Activated CD8-positive, alpha-beta memory T cell treated with anti-CD3 and anti-CD28 coated beads for 24 hours (primary cell): ENCODE data around the gene CAMK2A.

Experiments
- DNase-seq: peaks from one replicate; pipeline ENCODE4 v3.0.0-alpha.2; 2020

CAMK2A gene

DNA sequence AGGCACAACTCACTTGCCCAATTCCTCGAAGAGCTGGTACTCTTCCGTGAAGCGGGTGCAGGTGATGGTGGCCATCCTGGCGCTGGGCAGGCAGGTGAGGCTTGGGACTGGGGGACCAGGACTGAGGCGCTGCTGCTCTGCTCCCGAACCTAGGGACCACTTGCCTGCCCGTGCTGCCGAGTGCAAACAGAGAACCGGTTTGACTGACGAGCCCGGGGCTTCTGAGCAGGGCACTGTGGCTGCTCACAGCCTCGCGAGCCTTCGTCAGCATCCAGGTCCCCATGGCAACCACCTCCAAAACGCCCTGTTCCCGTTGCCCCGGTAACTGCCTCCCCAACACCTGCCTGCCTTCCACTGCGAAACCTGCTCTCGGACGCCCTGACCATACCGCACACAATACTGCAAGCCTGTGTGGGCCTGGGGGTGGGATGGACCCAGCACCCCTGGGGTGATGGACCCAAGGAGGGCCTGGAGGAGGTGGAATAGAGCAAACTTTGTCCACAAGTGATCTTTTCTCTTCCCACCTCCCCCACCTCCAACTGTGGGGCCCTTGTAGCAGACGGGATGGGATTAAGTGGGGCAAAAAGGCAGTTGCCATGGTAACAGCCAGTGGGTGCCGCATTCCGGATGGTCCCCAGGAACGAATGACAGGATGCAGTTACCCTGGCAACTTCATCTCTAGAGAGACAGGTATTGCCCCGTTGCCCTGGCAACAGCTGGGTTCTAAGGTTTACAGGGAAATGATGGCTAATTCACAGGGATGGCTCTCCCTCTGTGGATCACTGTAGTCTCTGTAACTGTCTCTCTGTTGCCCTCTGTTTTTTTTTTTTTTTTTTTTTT is at the start of gene CAMK2A:
Gene CAMK2A (minus strand): TSS at position 223 of the 840 bp plus-strand sequence. CDS start 148 bp downstream, at position 75.
- no peak for DNase-seq

DNA sequence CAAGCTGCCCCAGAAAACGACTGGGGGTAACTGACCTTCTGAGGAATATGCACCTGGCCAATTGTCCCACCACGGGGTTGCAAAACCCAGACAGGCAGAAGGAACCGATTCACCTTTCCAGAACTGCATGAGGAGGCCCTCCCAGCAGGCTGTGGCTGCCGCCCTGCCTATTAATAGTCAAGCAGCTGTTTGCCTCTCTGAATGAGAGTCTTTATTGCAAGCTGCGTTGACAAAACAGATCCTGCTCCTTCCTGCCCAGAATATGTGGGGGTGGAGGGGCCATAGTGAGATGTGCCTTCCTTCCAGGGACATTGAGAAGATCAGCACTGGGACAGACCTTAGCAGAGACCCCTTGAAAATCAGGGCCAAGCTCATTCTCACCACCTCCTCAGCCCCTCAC is 49.6 kb upstream of the CAMK2A start:
- DNase-seq = no peak

DNA sequence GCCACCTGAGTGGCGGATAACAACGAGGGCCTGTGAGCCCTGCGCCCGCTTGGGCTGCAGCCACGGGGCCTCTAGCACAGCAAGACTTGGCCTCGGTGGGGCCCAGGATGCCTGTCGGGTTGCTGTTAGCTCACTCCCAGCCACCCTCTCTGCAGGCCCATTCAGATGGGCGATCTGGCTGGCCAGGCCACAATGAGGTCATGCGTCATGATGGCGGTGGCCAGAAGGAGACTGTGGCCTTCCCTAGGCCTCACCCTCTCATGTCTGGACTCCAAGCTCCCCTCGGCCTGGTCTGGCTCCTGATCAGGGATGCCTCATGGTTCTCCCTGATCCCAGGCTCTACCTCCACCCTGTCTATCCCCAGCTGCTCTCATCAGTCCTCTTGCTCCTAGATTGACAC is 49.0 kb upstream of the CAMK2A start:
- DNase-seq = no peak

DNA sequence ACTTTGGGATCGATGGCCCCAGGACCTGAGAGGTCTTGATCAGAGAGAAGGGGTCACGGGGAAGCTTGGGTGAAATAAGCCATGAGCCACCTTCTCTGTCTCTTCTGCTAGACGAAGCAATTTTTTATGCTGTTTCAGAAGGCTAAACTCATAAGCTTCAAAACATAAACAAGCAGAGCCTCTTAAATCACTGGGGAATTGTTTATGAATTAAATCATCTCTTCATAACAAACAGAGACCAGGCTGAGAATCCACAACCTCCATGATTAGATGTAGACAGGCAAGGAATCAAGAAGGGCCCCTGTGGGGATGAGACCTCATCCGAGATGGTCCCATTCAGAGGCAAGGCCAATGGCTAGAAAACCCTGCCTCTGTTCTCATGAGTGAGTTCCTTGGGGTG is 46.2 kb upstream of the CAMK2A start:
- DNase-seq = no peak

DNA sequence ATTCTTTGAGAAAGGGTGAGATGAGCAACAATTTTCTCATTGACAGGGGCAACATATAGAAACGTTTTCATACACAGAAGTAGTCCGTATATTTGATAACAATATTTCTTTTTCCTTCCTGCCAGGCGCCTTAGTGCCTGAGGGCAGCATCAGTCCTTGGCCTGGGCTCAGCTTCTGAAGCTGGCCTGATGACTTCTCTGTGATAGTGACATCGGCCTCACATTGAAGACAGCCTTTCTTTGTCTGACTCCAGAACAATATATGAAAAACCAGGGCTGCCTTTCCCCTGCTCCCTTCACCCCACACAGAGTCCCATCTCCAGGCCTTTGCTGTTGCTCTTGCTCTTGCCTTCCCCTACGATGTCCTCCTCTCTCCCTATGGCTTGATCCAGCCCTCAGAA is 43.8 kb upstream of the CAMK2A start:
- no peak for DNase-seq

DNA sequence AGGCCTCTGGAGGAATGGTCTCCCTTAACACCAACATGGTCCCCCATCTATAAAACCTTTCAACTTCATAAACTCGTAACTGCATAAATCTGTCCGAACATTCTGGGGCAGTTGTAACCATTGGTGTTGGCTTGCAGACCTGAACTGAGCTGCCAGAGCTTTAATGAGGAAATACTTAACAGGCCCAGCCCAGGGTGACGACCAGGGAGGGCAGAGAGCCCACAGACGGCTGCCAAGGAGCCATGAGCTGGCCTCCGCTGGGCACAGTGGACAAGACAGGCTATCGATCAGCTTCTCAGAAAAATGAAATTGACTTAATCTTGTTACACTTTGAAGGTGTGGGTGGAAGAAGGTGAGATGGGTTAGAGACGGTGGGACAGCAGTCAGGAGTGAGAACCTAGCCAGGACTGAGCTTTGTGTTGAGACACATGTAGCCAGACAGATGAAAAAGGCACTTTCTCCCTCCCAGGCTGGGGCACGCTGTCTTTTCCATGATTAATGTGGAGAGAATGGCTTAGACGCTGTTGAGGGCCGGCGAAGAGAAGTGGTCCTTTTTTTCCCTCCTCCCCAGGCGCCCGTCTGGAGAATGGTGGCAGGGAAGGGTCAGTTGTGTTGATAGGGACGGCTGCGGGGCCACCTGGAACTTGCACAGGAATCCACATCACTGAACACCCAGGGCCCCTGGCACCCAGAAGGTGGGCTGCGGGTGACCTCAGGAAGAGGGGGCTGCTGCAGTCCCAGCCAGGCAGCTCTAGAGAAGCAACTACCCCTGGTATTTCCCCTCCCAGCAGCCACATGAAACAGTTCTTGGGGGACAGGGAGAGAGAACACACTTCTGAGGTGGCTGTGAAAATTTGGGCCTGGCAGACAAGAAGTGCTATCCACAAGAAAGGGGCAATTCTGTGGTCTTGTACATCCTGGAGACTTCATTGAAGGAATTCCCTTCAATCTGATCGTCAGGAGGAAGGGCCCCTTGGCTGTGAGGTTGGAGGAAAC is 40.6 kb upstream of the CAMK2A start:
- no peak for DNase-seq

DNA sequence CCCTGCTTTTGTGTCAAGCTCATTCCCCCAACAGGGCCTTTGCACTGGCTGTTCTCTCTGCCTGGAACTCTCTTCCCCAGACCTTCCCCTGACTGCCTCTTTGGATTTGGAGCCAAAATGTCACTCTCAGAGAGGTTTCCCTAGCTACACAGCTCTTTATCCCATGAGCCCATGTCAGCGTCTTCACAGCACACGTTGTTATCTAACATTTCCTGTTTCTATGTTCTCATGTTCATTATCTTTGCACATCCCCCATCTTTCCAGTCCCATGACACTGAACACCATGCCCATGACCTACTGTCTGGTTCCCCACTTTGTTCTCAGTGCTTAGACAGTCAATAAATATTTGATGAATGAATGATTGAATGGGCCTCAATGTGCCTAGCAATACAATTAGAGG is 39.5 kb upstream of the CAMK2A start:
- no peak for DNase-seq

DNA sequence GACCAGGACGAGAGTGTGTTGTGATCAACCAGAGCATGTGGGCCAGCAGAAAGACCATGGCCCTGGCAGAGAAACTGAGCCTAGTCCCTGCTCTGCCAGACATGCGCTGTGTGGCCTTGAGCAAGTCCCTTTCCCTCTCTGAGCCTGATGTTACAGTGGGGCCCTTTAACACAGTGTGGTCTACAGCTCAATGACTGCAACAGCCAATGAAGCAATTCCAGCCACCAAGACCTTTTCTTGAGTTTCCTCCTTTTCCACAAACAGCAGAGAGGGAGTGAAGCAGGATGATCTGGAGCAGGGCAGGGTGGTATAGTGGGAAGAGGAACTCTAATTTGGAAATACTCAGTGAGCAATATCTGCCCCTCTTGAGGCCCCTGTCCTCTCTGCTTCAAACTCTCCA is 38.9 kb upstream of the CAMK2A start:
- DNase-seq = no peak

DNA sequence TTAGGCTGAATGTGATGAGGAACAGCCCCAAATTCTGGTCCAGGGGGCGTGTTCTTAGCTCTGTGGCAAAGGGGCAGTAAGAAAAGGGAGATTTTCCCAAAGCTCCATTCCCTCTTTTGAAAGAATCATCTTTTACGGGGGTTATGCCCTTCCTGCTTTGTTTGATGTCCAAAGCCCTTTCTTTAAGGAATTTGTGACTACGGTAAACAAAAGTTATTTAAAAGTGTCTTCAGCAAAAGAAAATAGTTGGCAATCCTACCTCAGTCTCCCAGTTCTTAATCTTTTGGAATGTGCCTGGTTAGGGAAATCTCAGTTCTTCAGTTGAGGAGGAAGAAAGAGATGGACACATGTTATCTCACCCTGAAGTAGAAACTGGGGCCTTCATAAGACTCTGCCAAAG is 37.6 kb upstream of the CAMK2A start:
- DNase-seq = no peak

DNA sequence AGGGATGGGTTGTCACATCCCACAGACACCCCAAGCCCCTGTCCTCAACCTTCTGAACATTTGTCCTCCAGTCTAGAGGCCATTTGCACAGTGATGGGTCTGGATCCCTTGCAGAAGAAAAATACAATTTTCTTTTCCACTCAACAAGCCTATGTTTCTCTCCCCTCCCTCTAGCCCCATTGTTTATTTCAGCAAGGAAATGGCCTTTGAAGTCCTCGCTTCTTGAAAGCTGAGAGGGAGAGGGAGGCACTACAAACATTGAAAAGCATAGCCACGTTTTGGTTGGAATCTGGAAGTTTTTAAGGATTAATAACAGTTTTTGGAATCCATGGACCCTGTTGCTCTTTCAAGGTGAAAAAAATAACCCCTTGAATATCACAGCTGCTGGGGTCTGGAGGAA is 37.1 kb upstream of the CAMK2A start:
- DNase-seq = no peak

DNA sequence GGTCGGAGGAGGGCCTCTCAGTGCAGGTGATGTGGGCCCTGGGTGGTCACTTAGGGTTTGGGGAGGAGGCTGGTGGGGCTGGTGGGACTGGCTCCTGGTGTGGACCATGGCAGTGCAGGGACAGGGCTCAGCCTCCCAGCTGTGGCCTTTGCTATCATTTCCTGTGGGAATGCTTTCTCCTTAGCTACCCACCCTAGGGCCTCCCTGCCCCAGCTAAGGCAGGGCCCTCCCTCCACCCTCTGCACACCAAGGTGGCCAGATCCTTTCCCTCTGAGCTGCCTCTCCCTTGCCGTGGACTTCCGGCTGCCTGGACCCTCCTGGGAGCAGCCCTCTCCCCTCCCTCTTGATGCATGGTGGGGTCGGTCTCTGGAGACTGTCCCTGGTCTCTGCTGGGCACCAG is 35.9 kb upstream of the CAMK2A start:
- no peak for DNase-seq

DNA sequence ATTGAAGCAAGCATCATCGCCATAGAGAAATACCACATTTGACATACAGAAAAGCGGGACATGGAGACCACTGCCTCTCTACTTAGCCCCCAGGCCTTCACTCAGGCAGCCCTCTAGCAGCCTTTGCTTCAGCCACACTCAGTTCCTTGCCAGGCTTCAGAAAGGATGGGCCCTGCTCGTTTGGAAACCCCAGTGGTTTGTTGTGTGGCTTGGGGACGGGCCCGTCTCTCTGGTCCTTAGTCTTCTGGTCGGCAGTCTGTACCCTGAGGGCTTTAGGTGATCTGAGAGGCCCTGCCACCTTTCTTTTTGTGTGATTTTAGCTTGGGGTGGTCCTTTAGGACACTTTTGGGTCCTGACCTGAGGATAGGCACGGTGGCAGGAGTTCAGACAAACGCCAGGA is 34.2 kb upstream of the CAMK2A start:
- DNase-seq = no peak

DNA sequence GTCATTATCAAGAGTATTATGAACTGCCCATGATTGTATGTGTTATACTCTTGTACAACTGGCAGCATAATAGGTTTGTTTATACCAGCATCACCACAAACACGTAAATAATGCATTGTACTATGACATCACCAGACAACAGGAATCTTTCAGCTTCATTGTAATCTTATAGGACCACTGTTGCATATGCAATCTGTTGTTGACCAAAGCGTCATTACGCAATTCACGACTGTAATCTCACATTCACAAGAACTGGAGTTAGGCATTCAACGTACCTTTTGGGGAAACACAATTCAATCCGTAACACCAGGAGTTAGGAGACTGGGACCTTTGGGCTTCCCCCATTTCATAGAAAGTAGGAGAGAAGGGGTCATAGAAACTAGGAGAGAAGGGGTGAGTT is 33.5 kb upstream of the CAMK2A start:
- DNase-seq = no peak

DNA sequence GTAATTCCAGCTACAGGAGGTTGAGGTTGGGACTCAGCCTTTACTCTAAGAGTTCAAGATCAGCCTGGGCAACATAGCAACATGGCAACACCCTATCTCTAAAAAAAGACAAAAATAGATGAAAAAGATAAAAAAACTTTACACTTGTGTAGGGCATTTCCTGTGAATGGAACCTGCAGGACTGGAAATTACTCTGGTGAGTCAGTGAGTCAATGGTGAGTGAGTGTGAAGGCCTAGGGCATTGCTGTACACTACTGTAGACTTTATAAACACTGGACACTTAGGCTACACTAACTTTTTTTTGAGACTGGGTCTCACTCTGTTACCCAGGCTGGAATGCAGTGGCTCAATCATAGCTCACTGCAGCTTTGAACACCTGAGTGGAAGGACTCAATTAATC is 32.6 kb upstream of the CAMK2A start:
- DNase-seq = no peak

DNA sequence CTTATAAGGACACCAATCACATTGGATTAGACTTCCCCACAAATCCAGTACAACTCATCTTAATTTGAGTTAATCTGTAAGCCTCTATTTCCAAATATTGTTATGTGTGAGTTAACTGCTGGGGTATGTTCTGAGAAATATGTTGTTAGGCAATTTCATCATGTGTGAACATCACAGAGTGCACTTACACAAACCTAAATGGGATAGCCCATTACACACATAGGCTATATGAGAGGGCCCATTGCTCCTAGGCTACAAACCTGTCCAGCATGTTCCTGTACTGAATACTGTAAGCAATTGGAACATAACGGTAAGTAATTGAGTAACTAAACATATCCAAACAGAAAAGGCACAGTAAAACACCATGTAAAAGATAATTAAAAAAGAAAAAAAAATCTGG is 32.2 kb upstream of the CAMK2A start:
- no peak for DNase-seq

DNA sequence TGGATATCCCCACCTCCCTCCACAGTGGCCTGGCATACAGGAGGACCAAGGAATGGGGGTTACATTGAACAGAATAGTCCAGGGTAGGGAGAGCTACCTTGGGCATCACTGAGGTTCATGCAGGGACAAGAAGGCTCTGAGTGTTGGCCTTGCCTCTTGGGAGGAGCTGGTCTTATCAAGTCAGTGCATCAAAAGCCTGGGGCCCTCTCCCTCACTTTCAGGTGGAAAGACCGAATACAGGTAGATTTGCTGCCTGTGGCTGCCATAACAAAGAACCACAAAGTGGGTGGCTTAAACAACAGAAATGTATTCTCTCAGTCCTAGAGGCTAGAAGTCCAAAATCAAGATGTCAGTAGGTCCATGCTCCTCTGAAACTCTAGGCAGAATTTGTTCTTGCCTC is 31.6 kb upstream of the CAMK2A start:
- DNase-seq = no peak

DNA sequence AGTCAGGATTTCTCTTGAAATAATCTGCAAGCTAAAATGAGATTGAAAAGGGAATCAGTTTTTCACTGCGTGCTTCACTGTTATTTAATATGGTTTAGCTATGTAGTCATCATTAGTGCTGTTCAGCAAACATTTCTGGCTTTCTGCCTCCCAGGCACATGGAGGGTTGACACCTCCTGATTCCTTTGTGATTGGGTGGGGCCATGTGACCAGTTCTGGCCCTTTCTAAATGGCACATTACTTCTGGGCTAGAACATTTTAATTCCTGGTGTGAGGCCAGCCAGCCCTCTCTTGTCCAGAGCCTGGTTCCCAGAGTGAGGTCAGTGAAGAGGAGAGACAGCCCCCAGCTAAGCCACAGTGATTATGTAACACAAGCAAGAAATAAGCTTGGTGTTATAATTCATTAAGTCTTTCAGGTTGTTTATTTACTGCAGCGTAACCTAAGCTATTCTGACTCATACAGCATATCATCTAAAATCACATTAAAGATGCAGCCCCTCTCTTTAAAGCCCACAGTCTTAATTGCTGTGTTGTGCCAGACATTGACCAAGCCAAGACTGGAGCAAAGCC is 30.6 kb upstream of the CAMK2A start:
- DNase-seq = no peak

DNA sequence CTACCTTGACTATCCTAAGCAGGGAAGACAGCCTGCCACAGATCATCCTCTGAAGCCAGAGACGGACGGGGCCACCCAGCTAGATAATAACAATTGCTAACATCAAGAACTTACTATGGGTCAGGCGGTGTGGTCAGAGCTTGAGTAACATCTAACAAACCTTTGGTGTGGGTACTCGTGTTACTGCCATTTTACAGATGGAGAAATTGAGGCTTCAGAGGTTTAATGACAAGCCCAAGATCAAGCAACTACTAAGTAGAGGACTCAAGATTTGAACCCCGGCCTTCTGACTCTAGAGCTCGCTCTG is 29.9 kb upstream of the CAMK2A start:
- no peak for DNase-seq

DNA sequence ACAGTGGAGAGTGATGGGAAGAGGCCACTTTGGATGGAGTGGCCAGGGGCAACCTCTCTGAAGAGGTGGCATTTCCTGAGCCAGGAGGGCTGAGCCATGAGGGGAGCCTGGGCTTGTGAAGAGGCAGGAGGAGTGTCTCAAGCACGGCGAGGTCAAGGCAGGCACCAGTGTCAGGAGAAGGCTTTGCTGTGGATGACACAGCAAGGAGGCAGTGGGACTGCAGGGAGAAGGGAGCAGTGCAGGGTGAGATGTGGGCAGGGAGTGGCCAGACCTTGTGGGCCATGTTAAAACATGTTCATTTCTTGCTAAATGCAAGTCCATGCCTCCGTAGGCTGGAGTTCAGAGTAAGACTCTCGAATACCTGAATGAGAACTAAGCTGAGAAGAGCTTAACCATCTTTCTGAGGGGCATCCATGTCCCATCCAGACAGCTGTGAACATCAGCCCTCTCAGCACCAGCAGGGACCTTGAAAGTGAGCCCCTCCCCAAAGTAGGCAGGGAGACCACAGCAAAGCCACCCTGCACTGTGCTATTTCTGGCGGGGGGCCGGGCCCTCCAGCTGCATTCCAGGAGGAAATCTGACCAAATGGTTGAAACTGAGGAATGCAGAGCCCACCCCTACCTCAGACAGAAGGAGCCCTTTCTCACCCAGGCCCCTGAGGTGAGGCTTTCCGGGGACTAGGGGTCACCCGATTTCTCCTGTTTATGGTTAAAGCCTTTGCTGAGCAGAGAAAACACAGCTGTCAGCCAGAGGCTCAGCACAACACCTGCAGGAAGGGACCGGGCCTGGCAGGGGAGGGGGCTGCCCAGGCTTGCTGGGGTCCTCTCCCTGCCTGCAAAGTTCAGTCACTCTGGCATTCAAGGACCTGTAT is 29.3 kb upstream of the CAMK2A start:
- DNase-seq = no peak

DNA sequence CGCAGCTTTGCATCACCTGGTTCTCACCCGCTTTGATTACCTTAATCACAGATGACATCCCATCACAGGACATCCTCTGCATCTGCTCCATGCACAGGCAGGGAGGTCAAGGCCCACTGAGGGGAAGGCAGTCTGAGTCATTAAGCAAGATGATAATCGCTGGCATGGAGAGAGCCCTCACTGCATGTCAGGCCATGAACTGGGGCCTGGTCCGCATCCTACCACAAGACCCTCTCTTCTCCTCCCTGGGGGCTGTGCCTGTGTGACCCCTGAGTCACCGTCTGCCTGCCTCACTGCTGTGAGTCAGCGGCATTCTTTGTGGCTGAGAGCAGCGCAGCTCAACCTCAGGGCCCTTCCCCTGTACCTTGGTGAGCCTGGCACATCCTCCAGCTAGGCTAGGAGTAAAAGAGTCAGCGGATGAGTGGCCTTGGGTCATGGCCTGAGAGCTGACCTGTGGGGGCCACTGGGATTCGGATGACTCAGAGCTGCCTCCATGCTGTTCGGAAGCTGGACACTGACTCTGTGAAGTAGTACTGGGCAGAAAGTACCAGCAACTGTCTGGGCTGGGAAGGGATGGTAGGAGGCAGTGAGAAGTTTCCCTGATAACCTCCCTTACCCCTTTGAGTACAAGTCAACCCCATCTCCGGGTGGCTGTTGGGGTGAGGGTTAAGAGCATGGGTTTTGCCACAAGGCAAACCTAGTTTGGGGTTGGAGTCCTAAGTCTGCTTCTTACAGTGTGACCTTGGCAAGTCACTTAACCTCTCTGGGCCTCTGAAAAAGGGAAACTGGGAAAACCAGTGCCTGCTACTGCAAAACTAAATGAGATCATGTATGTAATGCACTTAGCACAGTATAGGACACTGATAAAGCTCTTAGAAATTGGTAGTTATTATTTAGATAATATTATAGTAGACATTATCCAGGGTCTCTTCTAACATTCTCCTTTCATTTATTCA is 27.8 kb upstream of the CAMK2A start:
- DNase-seq = no peak

DNA sequence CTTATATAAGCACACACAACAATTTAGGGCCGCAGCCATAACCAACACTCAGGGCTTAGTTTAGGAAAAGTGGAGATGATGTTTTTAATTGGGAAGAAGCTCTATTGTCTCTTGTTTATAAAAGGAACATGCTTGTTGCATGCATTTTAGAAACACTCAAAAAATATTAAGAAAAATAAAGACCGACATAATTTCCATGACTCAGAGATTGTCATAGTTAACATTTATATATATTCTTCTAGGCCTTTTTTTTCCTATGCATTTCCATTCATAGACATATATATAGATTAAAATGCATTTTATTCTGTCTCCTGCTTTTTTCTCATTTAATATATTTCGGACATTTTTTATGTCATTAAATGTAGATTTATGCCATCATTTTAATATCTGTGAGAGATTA is 26.7 kb upstream of the CAMK2A start:
- no peak for DNase-seq

DNA sequence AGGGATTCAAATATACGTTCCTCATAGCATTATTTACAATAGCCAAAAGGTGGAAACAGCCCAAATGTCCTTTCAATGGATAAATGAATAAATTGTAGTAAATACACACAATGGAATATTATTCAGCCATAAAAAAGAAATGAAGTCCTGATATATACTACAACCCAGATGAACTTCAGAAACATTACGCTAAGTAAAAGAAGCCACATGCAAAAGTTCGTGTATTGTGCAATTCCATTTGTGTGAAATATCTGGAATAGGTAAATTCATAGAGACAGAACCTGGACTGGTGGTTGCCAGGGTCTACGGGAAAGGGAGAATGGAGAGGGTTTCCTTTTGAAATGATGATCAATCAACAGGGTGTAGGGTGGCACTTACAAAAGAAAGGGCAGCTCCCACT is 25.7 kb upstream of the CAMK2A start:
- no peak for DNase-seq
